HFF-Myc (cell line): ENCODE measurements around the gene NAT10.
"Not testable (repeated sequence)": the region's sequence is repeated elsewhere in the genome, so short reads cannot be mapped to it uniquely, and the experiment has no call there.

ENCODE experiments used
- DNase-seq: peaks from one replicate; pipeline ENCODE4 v3.0.0-alpha.2; 2011; ENCODE audit warnings: low read depth; ENCODE audit errors: extremely low read depth
- H3K4me3 ChIP-seq: replicated peaks from 2 replicates; pipeline ENCODE4 v1.5.1; 2011; ENCODE audit warnings: low read depth, mild to moderate bottlenecking, control low read depth, low read length
- CTCF ChIP-seq: IDR thresholded peaks from 2 replicates; pipeline ENCODE4 v1.5.1; 2012; ENCODE audit warnings: mild to moderate bottlenecking, low read depth, low read length, control low read depth; ENCODE audit errors: missing control alignments

Gene NAT10

GRCh38 chr11:34180040-34180813 lies 74.8 kb downstream of the NAT10 start:
- H3K4me3 ChIP-seq, result no peak overlapping the region
- TF ChIP-seq CTCF, result no peak
- no peak for DNase-seq

GRCh38 chr11:34180814-34181165 lies 75.4 kb downstream of the NAT10 start:
- not testable (repeated sequence) for H3K4me3 ChIP-seq, DNase-seq

GRCh38 chr11:34181251-34181650 lies 75.8 kb downstream of the NAT10 start:
- no peak for TF ChIP-seq CTCF
- H3K4me3 ChIP-seq, result no peak overlapping the region
- no peak for DNase-seq

GRCh38 chr11:34181856-34182405 lies 76.5 kb downstream of the NAT10 start:
- TF ChIP-seq CTCF, result no peak
- H3K4me3 ChIP-seq, result no peak overlapping the region
- DNase-seq, result no peak

- no peak overlapping the region for H3K4me3 ChIP-seq
- no peak for TF ChIP-seq CTCF
- no peak for DNase-seq
These were observed 77.0 kb downstream of the NAT10 start for GRCh38 chr11:34182425-34182824.

GRCh38 chr11:34182921-34183685 lies 77.7 kb downstream of the NAT10 start:
- DNase-seq, result no peak
- H3K4me3 ChIP-seq, result no peak overlapping the region
- TF ChIP-seq CTCF, result no peak

- no peak for DNase-seq
- no peak for TF ChIP-seq CTCF
These were observed 78.5 kb downstream of the NAT10 start for GRCh38 chr11:34183848-34184391.

More at GRCh38 chr11:34183848-34184391, 78.5 kb downstream of the NAT10 start:
- no peak overlapping the region for H3K4me3 ChIP-seq
